HL-60 (cell line): ENCODE results near the gene SMARCC2.

Experiments used
- DNase-seq, 2 experiments: peaks; one replicate each; pipeline ENCODE4 v3.0.0-alpha.2; 2010 to 2020; ENCODE audit warnings: low read depth in 1 of 2, low spot score in 1 of 2
- H3K27ac ChIP-seq: fragments of 250-450 bp; sonication (Bioruptor Pico); replicated peaks from 2 replicates; pipeline ENCODE4 v1.5.1; 2020; ENCODE audit warnings: mild to moderate bottlenecking, moderate library complexity
- H3K27me3 ChIP-seq: fragments of 250-450 bp; sonication (Bioruptor Pico); 2 replicates; pipeline ENCODE4 v1.5.1; 2021; ENCODE audit warnings: mild to moderate bottlenecking, moderate library complexity; ENCODE audit not compliant: insufficient read depth, poor library complexity, severe bottlenecking
- H3K4me3 ChIP-seq: replicated peaks from 2 replicates; pipeline ENCODE4 v1.5.1; 2011; ENCODE audit warnings: mild to moderate bottlenecking, control low read depth, low read length; ENCODE audit not compliant: insufficient read depth
- CTCF ChIP-seq: IDR thresholded peaks from one replicate; pipeline ENCODE4 v1.5.1; 2011; ENCODE audit warnings: low read length, control low read depth, inconsistent platforms; ENCODE audit not compliant: insufficient read depth
- GABPA ChIP-seq: IDR thresholded peaks from 2 replicates; pipeline ENCODE4 v1.6.1; 2012; ENCODE audit warnings: low read depth
- POLR2AphosphoS5 ChIP-seq: IDR thresholded peaks from 2 replicates; pipeline ENCODE4 v1.6.1; 2012; ENCODE audit warnings: low read depth
- REST ChIP-seq: IDR thresholded peaks from 2 replicates; pipeline ENCODE4 v1.6.1; 2012; ENCODE audit warnings: low read depth; ENCODE audit not compliant: insufficient replicate concordance
- SPI1 ChIP-seq: IDR thresholded peaks from 2 replicates; pipeline ENCODE4 v1.6.1; 2012; ENCODE audit warnings: low read depth, mild to moderate bottlenecking, borderline replicate concordance

Gene SMARCC2

GRCh38 chr12:56230432-56231183 is 41.3 kb upstream of the SMARCC2 start:
- Histone ChIP-seq H3K27ac (no peak overlapping the region), H3K27me3 (no peaks in the 10 kb centered on the region), H3K4me3 (no peak overlapping the region)
- TF ChIP-seq GABPA: no peak
- TF ChIP-seq POLR2AphosphoS5: no peak
- TF ChIP-seq CTCF: no peak
- TF ChIP-seq SPI1: no peak
- TF ChIP-seq REST: no peak
- DNase-seq: no peak

- TF ChIP-seq SPI1 (peak; percentile 75), CTCF (no peak), REST (no peak)
- peak in 1 of 2 experiments; percentile 27 for DNase-seq
- H3K27ac ChIP-seq: no peak within 1 kb of the TSS
- H3K4me3 ChIP-seq: no peak within 1 kb of the TSS
- H3K27me3 ChIP-seq: no peaks in the 10 kb centered on the region
These were observed 40.7 kb upstream of the SMARCC2 start, which contains the start of gene SLC39A5 for GRCh38 chr12:56229916-56230431. SLC39A5 (plus strand) TSS chr12:56230051; CDS start chr12:56231275, 1,224 bp downstream.

GRCh38 chr12:56229082-56229481 is 39.8 kb upstream of the SMARCC2 start:
- DNase-seq: no peak

More at GRCh38 chr12:56229082-56229481, 39.8 kb upstream of the SMARCC2 start:
- Histone ChIP-seq H3K27ac (no peak overlapping the region), H3K4me3 (no peak overlapping the region), H3K27me3 (no peaks in the 10 kb centered on the region)
- TF ChIP-seq REST (no peak), CTCF (no peak), POLR2AphosphoS5 (no peak), GABPA (no peak), SPI1 (no peak)
